ENCODE measurements around the gene ALCAM.

The ALCAM gene

DNA sequence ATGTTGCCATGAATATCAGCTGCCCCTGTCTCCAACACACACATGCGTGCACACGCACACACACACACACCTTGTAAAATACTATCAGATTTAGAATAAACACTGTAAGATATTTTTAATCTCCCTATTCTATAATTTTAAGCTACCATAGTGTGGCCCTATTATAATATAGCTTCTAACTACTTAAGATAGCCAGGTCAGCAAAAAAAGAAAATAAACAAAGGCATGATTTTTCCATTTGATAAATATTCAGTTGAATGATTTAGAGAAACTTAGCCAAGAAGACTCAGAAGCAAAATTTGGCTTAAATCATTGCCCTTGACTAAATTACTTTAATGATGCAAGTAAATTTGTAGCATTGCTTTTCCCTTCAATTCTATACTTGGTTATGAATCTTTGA, 162.2 kb downstream of the ALCAM start:
- Mint-ChIP-seq H3K4me3 (no peak overlapping the region), H3K36me3 (ENCODE audit: insufficient read depth) (peaks cover 5% of the 10 kb centered on the region), H3K27ac (no peak overlapping the region), H3K4me1 (ENCODE audit: low read depth in 2 of 2) (peaks cover 0 to 12% of the 10 kb centered on the region in 2 donors), H3K9me3 (no peaks in the 10 kb centered on the region), H3K27me3 (no peaks in the 10 kb centered on the region)
- no peak for DNase-seq
- ATAC-seq (replicated peaks) = no peak

DNA sequence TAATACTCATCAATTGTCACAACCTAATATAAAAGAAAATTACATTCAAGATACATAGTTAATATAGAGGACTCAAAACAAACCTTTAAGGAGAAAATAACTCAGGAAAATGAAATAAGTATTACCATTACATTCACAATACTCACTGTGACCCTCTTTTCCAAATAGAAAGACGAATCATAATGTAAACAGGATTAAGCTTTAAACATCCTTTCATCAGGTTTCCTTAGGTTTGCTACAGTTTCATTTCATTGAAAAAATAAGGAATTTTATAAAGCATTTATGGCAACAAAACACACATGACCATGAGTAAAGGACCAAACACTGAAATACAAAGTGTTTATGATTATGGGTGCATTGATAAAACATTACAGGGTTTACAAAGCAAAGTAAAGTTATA, 162.7 kb downstream of the ALCAM start:
- peaks cover 5% of the 10 kb centered on the region for H3K36me3 Mint-ChIP-seq (ENCODE audit: insufficient read depth)
- ATAC-seq (replicated peaks) (no peak), DNase-seq (no peak)
- no peak overlapping the region for H3K4me3 Mint-ChIP-seq
- H3K9me3 Mint-ChIP-seq = no peaks in the 10 kb centered on the region
- no peak overlapping the region for H3K27ac Mint-ChIP-seq
- H3K27me3 Mint-ChIP-seq = no peaks in the 10 kb centered on the region
- peaks cover 0 to 12% of the 10 kb centered on the region in 2 donors for H3K4me1 Mint-ChIP-seq (ENCODE audit: low read depth in 2 of 2)

DNA sequence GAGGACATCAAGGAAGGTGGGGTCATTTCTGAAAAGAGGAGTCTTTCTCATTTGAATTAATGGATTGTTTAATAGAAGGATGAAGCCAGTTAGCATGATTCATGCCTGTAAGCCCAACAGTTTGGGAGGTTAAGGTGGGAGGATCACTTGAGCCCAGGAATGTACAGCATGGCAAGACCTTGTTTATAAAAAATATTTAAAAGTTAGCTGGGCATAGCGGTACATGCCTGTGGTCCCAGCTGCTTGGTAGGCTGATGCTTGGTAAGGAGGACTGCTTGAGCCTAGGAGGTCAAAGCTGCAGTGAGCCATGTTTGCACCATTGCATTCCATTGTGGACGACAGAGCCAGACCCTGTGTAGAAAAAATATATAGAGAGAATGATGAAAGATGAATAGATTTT, 165.5 kb downstream of the ALCAM start:
- DNase-seq (no peak), ATAC-seq (replicated peaks) (no peak)
- no peaks in the 10 kb centered on the region for H3K9me3 Mint-ChIP-seq
- H3K36me3 Mint-ChIP-seq (ENCODE audit: insufficient read depth) = peaks cover 13% of the 10 kb centered on the region
- no peaks in the 10 kb centered on the region for H3K27me3 Mint-ChIP-seq
- H3K4me3 Mint-ChIP-seq = no peak overlapping the region
- no peak overlapping the region for H3K27ac Mint-ChIP-seq
- H3K4me1 Mint-ChIP-seq (ENCODE audit: low read depth in 2 of 2) = peaks cover 0 to 6% of the 10 kb centered on the region in 2 donors

DNA sequence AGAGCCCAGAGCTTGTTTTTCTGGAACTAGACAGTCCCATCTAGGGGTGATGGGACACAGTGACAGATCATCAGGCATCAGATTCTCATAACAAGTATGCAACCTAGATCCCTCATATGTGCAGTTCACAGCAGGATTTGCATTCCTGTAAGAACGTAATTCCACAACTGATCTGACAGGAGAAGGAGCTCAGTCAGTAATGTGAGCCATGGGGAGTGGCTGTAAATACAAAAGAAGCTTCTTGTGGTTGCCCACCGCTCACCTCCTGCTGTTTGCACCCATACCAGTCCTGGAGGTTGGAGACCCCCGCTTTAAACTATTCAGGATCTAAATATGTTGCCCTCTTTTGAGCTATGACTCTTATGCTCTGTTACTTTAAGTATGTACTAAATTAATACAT, 167.3 kb downstream of the ALCAM start:
- DNase-seq (no peak), ATAC-seq (replicated peaks) (no peak)
- Mint-ChIP-seq H3K36me3 (ENCODE audit: insufficient read depth) (peaks cover 13% of the 10 kb centered on the region), H3K27ac (no peak overlapping the region), H3K4me3 (no peak overlapping the region), H3K27me3 (no peaks in the 10 kb centered on the region), H3K9me3 (no peaks in the 10 kb centered on the region), H3K4me1 (ENCODE audit: low read depth in 2 of 2) (no peaks in the 10 kb centered on the region)

DNA sequence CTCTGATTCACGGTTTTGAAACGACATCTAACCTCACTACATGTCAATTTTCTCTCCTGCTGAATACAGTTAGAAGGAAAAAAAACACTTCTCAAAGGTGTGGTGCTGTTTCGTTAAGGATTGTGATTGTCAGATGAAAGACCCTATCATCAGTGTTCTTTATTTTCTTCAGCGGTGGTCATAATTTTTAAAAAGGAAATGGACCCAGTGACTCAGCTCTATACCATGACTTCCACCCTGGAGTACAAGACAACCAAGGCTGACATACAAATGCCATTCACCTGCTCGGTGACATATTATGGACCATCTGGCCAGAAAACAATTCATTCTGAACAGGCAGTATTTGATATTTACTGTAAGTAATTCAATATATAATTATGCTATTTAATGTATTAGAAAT, 167.8 kb downstream of the ALCAM start:
- ATAC-seq (replicated peaks) (no peak), DNase-seq (no peak)
- no peaks in the 10 kb centered on the region for H3K27me3 Mint-ChIP-seq
- no peaks in the 10 kb centered on the region for H3K4me1 Mint-ChIP-seq (ENCODE audit: low read depth in 2 of 2)
- no peak overlapping the region for H3K27ac Mint-ChIP-seq
- no peaks in the 10 kb centered on the region for H3K9me3 Mint-ChIP-seq
- peaks cover 13% of the 10 kb centered on the region for H3K36me3 Mint-ChIP-seq (ENCODE audit: insufficient read depth)
- no peak overlapping the region for H3K4me3 Mint-ChIP-seq

DNA sequence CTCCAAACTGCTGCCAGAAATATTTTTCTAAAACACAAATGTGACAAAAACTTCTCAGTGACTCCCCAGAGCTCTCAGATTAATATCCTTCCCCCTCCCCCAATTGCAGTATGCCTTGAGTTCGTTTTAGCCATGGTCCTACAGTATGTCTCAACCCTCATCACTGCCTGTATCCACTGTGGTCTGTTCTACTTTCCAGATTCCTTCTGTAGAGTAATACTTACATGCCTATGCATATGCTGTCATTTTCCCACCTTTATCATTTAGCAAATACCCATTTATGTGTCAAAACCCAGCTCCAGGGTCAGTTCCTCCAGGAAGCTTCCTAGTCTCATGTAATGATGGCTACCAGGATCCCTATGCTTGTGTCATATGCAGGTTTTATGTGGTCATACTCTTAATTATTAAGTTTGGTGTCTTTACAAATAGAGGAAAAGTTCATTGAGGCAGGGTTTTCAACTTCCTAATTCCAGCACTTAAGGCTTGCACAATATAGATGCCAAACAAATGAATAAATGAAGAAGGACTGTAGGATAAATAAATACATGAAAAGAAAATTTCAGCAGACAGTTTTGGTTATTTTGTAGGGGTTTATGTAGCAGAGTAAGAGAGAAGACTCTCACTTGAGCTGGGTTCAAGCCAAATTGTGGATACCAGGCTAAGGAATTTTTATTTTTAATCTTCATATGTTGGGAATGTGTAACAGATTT, 170.8 kb downstream of the ALCAM start:
- Mint-ChIP-seq H3K9me3 (no peaks in the 10 kb centered on the region), H3K4me1 (ENCODE audit: low read depth in 2 of 2) (no peaks in the 10 kb centered on the region), H3K36me3 (ENCODE audit: insufficient read depth) (peaks cover 13% of the 10 kb centered on the region), H3K27ac (no peak overlapping the region), H3K27me3 (no peaks in the 10 kb centered on the region), H3K4me3 (no peak overlapping the region)
- DNase-seq (no peak), ATAC-seq (replicated peaks) (no peak)

DNA sequence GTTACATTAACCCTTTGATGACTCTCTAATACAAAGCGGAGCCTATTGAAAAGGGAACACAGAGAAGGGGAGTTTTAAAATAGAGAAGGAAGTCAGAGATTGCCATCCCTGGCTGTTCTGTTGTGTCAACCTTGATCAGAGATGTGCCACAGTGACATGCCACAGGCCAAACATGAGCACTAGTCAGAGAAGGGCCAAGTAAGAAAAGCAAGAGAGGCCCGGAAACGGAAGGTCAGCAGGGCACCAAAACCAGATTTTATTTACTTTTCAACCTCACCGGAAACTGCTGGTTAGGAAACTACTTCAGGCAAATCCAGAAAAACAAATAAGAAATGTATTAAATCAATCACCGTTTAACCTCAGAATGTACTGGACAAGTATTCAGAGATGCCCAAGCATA, 171.8 kb downstream of the ALCAM start:
- Mint-ChIP-seq H3K27ac (no peak overlapping the region), H3K27me3 (no peaks in the 10 kb centered on the region), H3K36me3 (ENCODE audit: insufficient read depth) (peaks cover 13% of the 10 kb centered on the region), H3K4me1 (ENCODE audit: low read depth in 2 of 2) (no peaks in the 10 kb centered on the region), H3K9me3 (no peaks in the 10 kb centered on the region), H3K4me3 (no peak overlapping the region)
- ATAC-seq (replicated peaks) (no peak), DNase-seq (no peak)

DNA sequence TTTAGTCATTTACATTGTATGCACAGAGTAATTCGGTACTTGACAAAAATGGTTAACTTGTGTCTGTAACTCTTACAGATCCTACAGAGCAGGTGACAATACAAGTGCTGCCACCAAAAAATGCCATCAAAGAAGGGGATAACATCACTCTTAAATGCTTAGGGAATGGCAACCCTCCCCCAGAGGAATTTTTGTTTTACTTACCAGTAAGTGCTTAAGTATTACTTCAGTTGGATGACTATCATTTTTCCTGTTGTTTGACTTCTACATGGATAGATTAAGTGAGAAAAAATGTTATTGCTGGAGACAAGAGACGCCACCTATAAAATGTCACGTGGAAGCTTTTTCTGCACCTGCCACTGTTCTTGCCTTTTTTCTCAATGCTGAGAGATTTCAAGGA, 173.2 kb downstream of the ALCAM start:
- H3K27ac Mint-ChIP-seq = no peak overlapping the region
- no peak for DNase-seq
- H3K4me3 Mint-ChIP-seq = no peak overlapping the region
- H3K36me3 Mint-ChIP-seq (ENCODE audit: insufficient read depth) = peaks cover 8% of the 10 kb centered on the region
- no peak for ATAC-seq (replicated peaks)
- no peaks in the 10 kb centered on the region for H3K27me3 Mint-ChIP-seq
- no peaks in the 10 kb centered on the region for H3K9me3 Mint-ChIP-seq
- no peaks in the 10 kb centered on the region for H3K4me1 Mint-ChIP-seq (ENCODE audit: low read depth in 2 of 2)

DNA sequence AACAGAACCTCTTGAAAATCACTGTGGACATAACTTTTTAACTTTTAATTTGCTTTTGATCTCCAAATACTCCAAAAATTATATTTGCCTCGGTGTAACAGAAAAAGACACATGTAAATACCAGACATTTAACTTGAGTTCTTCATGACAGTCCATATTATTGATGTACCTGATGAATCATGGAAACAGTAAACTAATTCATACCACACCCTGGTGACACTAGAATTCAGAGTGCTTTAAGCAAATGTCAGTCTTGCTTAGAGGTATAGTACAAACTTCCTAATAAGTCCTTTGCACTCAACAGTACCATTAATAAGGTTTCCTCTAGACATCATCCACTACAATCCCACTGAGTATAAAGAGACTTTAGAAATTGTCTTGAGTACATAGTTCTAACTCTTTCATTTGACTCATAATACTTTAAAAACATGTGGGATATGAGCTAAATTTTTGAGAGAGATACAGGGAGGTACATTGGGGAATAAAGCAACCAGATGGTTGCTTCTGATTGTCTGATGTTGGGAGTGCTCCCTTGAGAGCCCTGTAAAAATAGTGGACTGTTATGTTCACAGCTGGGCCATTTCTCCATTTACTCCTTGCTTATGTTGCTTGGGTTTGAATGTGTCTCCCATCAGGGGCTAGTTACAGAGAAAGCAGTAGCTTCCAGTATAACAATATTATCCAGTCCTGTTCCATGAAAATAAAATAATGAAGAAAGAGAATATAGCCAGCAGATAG, 175.7 kb downstream of the ALCAM start:
- Mint-ChIP-seq H3K36me3 (ENCODE audit: insufficient read depth) (peaks cover 5% of the 10 kb centered on the region), H3K4me3 (no peak overlapping the region), H3K27ac (no peak overlapping the region), H3K9me3 (no peaks in the 10 kb centered on the region), H3K27me3 (no peaks in the 10 kb centered on the region), H3K4me1 (ENCODE audit: low read depth in 2 of 2) (no peaks in the 10 kb centered on the region)
- no peak for ATAC-seq (replicated peaks)
- DNase-seq = no peak

DNA sequence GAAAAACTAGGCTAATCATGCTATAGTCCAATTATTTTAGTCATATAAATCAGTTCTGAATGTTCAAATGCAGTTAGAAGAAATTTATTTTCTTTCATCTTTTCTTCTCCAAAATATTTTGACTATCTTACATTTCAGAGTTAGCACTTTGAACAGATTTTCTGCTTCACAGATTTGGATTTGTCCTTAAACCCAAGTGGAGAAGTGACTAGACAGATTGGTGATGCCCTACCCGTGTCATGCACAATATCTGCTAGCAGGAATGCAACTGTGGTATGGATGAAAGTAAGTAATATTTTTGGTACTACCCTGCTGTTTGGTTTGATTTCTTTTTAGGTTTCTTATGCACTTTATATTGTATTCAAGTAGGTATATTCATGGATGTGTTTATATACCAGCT, 178.3 kb downstream of the ALCAM start:
- ATAC-seq (replicated peaks) (no peak), DNase-seq (no peak)
- Mint-ChIP-seq H3K4me3 (no peak overlapping the region), H3K9me3 (no peaks in the 10 kb centered on the region), H3K27ac (no peak overlapping the region), H3K36me3 (ENCODE audit: insufficient read depth) (peaks cover 14% of the 10 kb centered on the region), H3K4me1 (ENCODE audit: low read depth in 2 of 2) (no peaks in the 10 kb centered on the region), H3K27me3 (no peaks in the 10 kb centered on the region)

DNA sequence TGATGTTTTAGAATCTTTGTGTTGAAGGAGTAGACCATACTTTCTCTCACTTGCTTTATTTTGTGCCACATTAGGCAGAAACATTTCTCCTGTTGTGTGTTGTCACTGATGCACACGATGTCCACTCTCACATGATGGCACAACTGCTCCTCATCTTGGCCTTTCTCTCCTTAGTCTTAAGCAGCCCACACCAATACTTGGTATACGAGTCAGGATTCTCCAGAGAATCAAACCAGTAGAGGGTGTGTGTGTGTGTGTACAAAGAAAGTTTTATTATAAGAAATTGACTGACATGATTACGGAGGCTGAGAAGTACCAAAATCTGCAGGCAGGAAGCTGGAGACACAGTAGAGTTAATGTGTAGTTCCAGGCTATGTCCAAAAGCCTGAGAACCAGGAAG, 187.1 kb downstream of the ALCAM start:
- H3K4me1 Mint-ChIP-seq (ENCODE audit: low read depth in 2 of 2) = no peaks in the 10 kb centered on the region
- no peaks in the 10 kb centered on the region for H3K27me3 Mint-ChIP-seq
- ATAC-seq (replicated peaks) = no peak
- H3K27ac Mint-ChIP-seq = no peak overlapping the region
- H3K9me3 Mint-ChIP-seq = no peaks in the 10 kb centered on the region
- peaks cover 8% of the 10 kb centered on the region for H3K36me3 Mint-ChIP-seq (ENCODE audit: insufficient read depth)
- no peak for DNase-seq
- H3K4me3 Mint-ChIP-seq = no peak overlapping the region

DNA sequence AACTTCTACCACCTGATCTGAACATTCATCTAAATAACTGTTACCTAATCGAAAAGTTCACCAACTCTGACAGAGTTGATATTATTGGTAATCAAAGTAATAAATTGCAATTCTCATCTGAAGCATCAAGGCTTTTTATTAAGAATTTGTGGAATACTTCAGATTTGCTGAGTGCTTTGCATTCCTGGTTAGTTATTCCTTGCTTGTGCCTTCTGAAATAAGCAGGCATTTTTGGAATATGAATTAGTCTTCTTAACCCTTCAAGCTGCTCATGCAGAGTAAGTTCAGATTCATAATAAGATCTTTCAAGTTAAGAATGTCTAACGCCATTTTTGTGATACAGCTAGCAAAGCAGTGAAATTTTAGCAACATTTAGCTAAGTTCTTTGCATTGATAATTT, 188.5 kb downstream of the ALCAM start:
- no peaks in the 10 kb centered on the region for H3K9me3 Mint-ChIP-seq
- H3K27ac Mint-ChIP-seq = no peak overlapping the region
- H3K36me3 Mint-ChIP-seq (ENCODE audit: insufficient read depth) = peaks cover 4% of the 10 kb centered on the region
- no peaks in the 10 kb centered on the region for H3K4me1 Mint-ChIP-seq (ENCODE audit: low read depth in 2 of 2)
- no peaks in the 10 kb centered on the region for H3K27me3 Mint-ChIP-seq
- ATAC-seq (replicated peaks) (no peak), DNase-seq (no peak)
- no peak overlapping the region for H3K4me3 Mint-ChIP-seq

DNA sequence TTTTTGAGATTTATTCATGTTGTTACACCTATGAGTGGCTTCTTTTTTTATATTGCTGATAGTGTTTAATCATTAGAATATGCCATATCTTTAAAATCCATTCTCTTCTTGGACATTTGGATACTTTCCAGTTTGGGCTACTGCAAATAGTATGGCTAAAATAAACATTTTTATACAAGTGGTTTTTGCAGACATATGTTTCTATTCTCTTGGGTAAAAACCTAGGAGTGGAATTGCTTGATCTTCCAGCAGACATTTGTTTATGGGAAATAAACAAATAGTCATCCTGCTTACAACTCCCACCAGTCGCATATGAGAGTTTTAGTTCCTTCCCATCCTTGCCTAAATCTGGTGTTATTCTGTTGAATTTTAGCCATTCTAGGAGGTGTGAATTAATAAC, 193.1 kb downstream of the ALCAM start:
- ATAC-seq (replicated peaks) = no peak

DNA sequence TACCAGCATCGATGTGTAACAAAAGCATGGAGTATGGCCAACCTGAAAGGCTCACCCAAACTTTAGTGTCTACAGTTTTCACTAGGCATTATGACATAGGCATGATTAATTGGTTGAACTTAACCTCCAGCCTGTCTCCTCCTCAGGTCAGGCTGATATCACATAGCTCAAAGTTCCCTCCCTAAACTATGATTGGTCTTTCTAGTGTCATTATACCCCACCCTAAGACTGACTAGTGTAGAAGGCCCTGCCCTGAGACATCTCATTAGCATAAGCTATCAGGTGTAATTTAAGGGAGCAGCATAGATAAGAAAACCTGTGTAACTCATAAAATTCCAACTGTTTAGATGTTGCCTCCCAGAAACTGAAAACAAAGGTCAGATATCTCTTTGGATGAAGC, 195.2 kb downstream of the ALCAM start:
- H3K36me3 Mint-ChIP-seq (ENCODE audit: insufficient read depth) = no peaks in the 10 kb centered on the region
- no peak overlapping the region for H3K4me3 Mint-ChIP-seq
- no peaks in the 10 kb centered on the region for H3K27me3 Mint-ChIP-seq
- DNase-seq = no peak
- no peaks in the 10 kb centered on the region for H3K4me1 Mint-ChIP-seq (ENCODE audit: low read depth in 2 of 2)
- H3K27ac Mint-ChIP-seq = no peak overlapping the region
- no peak for ATAC-seq (replicated peaks)
- no peaks in the 10 kb centered on the region for H3K9me3 Mint-ChIP-seq

More for the DNA sequence above, 193.1 kb downstream of the ALCAM start:
- H3K36me3 Mint-ChIP-seq (ENCODE audit: insufficient read depth) = no peaks in the 10 kb centered on the region
- H3K4me3 Mint-ChIP-seq = no peak overlapping the region
- H3K4me1 Mint-ChIP-seq (ENCODE audit: low read depth in 2 of 2) = no peaks in the 10 kb centered on the region
- no peaks in the 10 kb centered on the region for H3K27me3 Mint-ChIP-seq
- no peaks in the 10 kb centered on the region for H3K9me3 Mint-ChIP-seq
- no peak for DNase-seq
- H3K27ac Mint-ChIP-seq = no peak overlapping the region
